Fibroblast of peridontal ligament (primary cell): ENCODE data around the gene PNPLA4.

Experiments used
- DNase-seq: peaks from one replicate; pipeline ENCODE4 v3.0.0-alpha.2; 2010; ENCODE audit errors: extremely low read depth

PNPLA4 gene

DNA sequence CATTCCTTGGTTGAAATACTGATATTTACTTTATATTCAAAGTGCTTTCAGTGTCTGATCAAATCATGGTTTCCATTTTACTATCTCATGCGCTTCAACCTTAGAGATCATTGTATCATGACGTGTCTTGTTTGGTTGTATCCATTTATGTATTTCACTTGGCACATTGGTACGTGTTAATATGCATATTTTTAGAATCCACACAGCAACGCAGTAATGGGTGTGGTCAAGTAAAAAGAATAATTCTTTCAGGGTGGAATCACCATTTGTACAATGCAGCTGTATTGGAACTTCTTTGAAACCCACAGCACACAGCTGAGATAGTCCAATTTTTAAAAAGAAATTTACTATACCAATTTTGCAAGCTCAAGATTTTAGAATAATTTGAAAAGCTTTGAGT is 55.2 kb downstream of the PNPLA4 start:
- DNase-seq, result no peak

DNA sequence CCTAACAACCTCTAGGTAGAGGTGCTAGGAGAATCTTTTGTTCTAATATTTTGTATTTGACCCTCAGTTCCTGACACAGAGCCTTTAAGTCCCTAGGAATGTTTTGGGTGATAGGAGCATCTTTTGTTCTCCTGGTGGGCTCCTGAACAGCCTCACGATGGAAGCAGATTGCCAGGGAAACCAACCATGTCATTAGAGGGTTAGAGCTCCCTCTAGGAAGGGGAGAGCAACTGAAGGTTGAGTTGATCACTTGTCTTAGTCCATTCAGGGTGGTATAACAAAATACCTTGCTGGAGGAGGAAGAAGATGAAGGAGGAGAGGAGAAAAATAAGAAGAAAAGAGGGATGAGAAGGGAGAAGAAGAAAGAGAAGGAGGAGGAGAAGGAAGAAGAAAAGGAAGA is 75.0 kb downstream of the PNPLA4 start:
- DNase-seq, result no peak
